HG02970 (cell line): ENCODE data around the gene PDIA4.
"Not testable (repeated sequence)": the region's sequence is repeated elsewhere in the genome, so short reads cannot be mapped to it uniquely, and the experiment has no call there.

Experiments used
- ATAC-seq: cut with Tn5 transposase; IDR thresholded peaks from one replicate; pipeline ENCODE4 v1.9.1; 2021; ENCODE audit warnings: mild to moderate bottlenecking, moderate library complexity, moderate number of reproducible peaks; ENCODE audit not compliant: unreplicated experiment, low FRiP score

PDIA4 gene

DNA sequence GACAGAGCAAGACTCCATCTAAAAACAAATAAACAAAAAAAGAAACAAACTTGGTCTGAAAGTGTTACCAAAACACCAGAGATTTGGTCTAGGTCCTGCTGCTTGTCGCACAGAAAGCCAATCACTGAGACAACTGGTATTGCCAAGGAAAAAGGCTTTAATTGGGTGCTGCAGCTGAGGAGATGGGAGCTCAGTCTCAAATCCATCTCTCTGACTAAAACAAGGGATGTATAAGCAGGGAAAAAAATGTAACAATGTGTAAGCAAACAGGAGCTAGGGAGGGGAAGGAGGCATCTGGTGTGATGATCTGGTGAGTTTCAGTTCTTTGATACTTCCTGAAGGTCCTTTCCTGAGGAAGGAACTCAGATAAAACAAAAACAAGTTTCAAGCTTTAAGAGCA, 8.4 kb upstream of the PDIA4 start:
- ATAC-seq, result no peak

DNA sequence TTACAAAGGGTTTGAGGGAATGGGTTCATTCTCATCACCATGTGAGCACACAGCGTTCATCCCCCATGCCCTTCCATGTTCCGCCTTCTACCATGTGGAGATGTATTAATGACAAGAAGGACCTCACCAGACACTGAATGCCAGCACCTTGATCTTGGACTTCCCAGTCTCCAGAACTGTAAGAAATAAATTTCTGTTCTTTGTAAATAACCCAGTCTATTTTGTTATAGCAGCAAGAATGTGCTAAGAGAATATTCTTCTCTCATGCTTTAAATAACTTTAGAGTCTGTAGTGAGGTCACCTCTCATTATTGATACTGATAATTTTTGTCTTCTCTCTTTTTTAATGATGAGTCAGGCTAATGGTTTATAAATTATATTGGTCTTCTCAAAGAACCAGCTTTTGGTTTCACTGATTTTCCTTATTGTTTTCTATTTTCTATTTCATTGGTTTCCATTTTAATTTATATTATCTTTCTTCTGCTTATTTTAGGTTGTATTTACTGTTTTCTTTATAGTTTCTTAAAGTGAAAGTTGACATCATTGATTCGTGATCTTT, 3.1 kb upstream of the PDIA4 start:
- ATAC-seq, result no peak

DNA sequence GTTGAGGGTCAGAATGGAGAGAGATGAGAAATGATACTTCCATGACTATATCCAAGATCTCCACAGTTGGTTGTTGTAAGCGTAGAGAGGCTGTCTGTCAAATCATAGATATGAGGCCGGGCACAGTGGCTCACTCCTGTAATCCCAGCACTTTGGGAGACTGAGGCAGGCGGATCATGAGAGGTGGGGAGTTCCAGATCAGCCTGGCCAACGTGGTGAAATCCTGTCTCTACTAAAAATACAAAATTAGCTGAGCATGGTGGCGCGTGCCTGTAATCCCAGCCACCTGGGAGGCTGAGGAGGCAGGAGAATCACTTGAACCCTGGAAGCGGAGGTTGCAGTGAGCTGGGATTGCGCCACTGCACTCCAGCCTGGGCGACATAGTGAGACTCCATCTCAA, 2.1 kb upstream of the PDIA4 start:
- ATAC-seq, result not testable (repeated sequence)

DNA sequence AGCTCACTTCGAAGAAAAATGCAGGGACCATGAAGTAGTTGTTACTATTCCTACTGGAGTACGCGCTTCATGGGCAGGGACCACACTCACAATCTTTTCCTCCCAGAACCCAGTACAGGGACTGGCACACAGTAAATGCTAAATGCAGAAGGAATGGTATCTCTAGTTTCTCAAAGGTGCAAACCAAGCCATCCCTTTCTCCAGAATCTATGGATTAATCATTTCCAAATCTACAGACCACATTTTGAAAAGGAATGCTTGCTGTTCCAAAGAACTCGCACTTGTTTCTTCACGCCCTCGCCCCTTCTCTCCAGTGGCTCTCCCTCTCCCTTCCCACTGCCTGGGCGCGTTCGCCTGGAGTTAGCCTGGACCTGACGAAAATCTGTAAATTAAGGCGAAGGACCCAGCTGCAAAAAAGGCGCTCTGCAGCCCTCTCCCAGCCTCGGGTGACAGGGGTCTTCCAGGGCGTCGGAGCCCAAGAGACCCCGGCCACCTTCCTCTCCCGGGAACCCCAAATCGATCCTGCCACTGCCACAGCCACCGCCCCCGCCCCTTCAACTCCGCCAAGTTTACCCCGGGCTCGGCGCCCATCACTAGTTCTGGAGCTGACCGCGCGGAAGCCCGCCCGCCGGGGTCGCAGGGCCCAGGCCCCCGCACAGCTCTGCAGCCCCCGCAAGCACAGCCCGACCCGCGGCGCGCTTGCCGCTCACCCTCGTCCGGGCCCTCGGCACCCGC, 527 bp downstream of the PDIA4 start:
- ATAC-seq, result no peak

DNA sequence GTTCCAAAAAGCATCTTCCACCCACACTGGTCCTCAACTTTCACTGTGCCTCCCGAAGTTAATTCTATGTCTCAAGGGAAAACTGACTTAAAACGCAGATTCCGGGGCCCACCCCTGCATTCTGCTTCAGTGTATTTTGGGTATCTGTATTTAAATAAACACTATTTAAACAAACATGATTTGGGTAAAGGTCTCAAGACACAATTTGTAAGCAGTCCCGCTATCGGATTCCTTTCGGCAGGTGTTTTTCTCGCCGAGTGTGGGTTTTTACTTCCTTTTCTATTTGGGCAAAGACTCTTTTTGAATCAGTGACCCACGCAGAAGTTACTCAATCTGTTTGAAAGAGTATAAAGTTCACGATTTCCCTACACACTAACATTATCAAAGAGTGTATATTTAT, 1.2 kb downstream of the PDIA4 start:
- ATAC-seq, result no peak

DNA sequence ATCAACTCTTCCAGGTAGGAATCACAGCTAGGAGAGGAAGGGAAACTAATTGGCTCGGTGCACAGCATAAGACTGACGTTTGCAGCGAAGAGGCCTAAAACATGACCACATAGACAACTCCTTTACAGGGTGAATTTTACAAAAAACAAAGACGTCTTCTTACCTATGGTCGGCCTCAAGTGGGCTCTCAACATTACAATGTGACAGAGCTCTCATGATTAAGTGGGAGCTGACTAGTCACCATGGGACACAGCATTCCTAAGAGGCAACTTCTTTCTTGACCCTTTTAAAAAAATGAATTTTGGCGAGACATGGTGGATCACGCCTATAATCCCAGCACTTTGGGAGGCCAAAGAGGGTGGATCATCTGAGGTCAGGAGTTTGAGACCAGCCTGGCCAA, 4.6 kb downstream of the PDIA4 start:
- no peak for ATAC-seq

DNA sequence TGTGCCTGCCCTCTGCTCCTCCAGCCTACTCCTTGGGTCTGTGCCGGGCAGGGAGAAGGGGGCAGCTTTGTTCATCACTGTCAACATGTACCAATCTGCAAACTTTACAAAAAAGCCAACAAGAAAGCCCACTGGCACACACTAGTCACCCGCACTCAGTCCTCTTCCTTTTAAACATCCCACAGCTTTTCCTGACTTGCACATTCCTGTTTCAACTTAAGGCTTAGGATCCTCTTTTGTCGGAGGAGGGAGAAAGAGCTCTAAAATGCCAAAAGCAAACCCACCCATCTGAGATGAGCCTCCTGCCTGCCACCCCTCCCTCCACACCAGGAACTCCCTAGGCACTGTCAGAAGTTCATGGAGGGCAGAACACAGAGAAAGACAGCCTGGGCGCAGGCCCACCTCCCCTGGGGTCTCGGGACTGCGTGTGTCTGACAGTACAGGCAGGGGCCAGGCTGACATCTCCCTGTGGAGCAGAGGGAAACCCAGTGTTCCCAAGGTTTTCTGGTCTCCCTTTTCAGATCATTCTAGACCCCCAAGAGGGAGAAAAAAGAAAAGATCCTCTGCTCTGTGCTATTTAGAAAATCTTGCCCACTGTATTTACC, 5.4 kb downstream of the PDIA4 start:
- no peak for ATAC-seq

DNA sequence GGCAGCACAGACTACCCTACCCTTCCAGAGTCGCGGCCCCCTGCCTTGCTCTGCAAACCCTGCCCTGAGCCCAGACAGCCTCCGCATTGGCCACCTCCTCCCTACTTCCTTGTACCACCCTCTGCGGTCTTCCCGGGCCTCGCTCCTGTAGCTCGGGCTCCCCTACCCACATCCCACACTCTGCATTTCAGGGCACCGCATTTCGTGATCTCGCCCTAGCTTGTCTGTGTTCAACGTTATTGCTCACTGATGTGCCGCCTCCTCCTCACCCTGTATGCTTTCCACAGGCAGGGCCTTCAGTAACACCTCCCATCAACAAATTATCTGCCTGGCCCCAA, 6.6 kb downstream of the PDIA4 start:
- no peak for ATAC-seq

DNA sequence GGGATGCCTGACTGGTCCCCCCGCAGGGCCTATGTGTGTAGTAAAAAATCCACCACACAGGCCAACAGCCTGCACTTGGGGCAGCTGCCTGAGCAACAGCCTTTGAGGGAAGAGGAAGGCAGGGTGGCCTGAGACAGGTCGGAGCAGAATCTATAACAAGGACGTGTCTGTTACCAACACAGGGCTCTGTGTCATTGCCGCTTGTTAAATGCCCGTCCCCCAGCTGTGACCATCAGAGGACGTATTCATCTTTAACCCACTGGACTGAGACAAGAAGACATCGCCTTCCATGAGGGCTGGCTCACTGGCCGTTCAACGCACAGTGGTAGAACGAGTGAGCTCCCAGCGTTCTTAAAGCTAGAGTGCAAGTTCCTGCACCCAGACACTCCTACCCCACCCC, 7.8 kb downstream of the PDIA4 start:
- ATAC-seq, result no peak

DNA sequence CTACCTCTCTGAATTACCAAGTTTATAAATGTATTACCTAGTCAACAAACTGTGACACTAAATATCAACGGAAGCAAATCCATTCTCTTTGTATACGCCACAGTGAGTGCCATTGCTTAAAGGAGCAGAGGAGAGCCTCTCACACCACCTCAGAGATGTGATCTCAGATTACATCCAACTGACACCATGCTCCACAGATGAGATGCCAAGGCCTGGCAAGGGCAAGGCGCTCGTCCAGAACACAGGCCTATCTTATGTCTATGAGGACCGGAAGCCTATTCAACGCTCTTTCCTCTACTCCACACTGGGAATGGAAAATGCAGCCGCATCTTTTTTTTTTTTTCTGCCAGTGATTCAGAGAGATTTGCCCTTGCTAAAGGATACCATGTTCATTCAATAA, 11.4 kb downstream of the PDIA4 start:
- no peak for ATAC-seq

DNA sequence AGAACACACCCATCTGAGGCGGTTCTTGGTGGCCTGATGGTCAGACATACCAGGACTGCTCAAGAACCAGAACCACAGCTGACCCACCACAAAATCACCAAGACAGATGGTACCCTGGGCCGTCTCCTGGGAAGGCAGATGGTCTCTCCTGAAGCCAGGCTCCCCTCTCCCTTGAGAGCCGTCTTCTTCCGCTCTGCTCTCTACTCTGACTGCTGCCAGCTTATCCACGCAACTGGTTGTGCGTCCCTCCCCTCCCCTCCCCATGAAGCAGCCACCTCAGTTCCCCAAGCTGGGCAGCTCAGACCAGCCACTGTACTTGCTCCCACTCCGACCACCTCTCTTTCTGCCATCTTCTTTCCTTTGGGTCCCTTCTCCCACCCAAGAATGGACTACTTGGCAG, 14.0 kb downstream of the PDIA4 start:
- ATAC-seq, result no peak

DNA sequence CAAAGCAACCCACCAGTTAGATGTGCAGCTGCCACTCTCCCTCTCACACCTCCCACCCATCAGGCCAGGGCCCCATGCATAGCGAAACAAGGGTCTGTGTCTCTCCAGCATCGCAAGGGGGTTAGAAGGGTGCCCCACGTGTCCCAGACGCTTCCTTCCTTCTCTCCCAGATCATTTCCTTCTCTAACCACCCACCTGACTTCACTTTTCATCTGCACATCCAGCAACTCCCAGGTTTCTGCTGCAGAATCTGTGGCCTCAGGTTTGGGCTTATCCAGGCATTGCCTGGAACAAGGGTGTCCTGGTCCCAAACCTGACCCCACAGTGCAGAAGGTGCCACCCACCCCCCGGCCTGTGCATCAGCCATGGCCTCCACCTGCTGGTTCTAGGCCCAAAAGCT, 14.4 kb downstream of the PDIA4 start:
- ATAC-seq, result no peak

DNA sequence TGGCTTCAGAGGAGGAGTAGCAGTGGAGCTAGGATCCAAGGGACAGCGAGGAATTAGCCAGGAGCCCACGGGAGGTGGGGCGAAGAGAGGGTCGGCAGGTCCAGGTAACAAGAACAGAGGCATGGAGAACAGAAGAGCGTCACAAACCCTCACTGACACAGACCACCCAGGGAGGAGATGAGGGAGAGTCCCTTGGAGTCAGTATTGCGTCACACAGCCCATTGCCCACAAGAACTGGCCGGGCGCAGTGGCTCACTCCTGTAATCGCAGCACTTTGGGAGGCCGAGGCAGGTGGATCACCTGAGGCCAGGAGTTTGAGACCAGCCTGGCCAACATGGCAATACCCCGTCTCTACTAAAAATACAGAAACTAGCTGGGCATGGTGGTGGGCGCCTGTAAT, 15.6 kb downstream of the PDIA4 start:
- ATAC-seq, result not testable (repeated sequence)

DNA sequence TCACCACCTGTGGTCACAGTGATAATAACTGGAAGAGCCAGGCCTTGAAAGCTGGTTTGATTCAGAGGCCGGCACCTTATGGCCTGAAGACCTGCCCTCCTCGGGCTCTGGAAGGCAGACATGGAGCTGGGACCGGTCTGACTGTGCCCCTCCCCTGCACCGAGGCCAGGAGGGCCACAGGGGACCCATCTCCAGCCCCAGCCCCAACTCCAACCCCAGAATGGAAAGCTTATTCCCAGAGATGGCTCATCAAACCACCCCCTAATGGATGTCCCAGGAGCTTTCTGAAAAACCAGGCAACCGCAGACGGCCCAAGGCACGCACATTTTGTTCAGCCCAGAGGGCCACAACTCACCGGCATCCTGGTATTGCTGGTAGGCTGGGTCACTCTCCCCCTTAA, 16.8 kb downstream of the PDIA4 start:
- no peak for ATAC-seq

DNA sequence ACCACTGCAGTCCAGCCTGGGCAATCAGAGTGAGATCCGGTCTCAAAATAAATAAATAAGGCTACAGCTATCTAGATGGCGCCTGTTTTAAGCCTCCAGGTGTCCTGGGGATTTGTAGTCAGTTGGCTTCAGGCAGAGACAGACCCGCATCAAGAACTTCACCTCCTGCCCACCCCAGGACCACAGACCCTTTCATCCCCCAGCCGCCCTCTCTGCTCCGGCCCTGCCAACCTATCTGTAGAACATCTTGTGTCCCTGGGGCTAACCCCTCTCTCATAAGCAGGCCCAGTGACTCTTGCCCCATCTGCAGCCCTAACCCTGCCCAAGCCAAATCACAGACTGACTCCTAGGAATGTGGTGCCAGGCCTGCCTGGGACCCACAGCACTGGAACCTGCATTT, 17.9 kb downstream of the PDIA4 start:
- no peak for ATAC-seq

DNA sequence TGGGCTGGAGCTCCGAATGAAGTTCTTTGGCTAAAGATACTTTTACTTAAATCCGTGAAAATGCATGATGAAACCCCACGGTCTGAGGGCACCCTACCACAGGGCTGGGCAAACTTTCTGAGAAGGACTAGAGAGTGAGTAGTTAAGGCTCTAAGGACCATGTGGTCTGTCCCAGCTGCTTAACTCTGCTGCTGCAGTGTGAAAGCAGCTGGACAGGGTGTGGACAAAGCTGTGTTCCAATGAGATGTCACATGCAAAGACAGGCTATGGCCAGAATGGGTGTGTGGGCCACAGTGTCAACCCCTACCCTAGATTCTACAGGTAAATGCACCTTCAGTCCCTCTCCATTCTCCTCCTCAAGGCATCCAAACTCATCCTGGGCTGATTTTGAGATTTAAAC, 18.8 kb downstream of the PDIA4 start:
- no peak for ATAC-seq

DNA sequence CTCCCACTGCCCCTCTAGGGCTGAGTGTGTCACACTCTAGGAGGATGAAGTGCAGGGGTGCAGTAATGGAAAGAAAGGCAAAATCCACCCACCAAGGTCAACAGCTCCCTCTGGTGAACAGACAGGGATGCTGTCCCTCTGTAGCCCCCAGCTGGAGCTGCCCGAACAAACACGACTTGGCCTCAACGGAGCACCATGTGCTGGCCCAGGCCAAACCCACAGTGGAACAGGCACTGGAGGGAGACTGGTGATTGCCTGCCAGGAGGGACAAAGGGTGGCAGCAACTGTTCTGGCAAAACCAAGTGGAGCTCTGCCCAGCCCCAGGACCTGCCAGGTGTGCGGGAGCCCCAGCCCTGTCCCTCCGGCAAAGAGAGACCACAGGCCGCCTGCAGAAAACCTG, 20.7 kb downstream of the PDIA4 start:
- ATAC-seq, result no peak

DNA sequence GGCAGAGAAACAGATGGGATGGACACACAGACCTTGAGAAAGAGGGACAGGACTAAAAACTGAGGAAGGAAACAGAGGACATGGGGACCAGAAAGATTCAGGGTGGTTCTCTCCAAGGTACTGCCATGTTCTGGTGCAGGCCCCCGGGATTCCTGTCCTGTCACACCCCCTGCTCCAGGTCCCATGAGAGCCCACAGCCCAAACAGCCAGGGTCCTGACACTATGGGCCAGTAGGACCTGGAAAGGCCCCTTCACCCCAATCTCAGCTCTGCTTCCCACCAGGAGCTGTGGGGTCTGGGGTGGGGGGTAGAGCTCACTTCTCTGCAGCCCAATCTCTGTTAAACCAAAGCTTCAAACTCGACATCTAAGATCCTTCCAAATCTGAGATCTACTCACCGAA, 21.2 kb downstream of the PDIA4 start:
- ATAC-seq, result no peak

DNA sequence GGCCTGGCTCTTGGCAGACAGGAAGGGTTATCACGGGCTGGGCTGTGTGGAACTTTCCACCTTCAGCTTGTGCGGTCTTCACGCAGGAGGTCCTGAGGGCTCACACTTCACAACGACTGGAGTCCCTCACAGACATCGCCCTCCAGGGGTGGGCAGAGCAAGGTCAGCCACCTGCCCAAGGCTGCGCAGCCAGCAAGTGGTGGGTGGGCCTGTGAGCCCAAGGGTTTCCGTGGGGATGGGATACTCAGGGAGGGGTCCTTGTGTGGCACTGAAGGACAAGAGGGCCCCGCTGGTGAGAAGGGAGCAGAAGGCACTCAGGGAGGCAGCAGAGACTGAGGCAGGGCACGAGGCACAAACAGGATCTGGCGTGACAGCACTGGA, 22.0 kb downstream of the PDIA4 start:
- ATAC-seq, result no peak

DNA sequence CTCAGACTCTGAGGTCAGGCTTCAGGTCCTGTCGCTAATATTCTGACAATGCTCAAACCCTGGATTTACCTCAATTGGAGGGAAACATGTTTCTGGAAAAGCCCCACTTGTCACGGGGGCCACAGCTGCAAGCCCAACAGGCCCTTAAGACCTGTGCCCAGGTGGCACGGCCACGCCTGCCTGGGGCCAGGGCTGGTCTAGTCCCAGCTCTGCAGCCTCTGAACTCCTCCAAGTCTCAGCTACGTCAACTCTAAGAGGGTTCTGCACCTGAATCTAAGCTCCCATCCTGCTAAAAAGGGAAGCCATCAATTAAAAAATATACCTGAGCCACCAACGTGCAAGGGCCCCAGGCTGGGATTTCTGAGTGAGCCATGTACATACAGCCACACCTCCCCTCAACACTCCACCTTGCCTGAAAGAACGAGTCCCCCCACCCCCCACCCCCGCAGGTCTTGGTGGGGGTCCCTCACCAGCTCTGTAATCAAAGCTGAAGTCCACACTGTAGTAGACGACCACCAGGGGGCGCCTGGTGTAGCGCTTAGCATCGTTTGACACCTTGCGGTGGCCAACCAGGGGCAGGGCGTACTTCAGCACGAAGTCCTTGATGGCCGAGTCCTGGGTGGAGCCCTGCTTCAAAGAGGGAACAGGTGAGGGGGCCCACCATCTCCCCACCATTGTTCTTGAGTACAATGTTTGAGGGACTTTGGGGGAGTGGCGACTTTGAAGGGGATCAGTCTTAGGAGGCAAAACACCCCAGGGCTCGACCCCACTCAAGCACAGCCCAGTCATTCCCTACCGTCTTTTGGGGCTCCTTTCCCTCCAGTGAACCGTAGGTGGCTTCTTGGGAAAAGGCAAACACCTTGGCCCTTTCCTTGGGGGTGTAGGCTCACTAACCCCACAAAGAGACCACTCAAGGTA, 22.6 kb downstream of the PDIA4 start:
- ATAC-seq, result no peak
